DMS53 treated with DMSO at 0.1 percent for 48 hours (cell line): ENCODE measurements around the gene B3GNT8.
A peak's percentile ranks its signal among the peaks of the same experiment; 100 is the strongest.
"Not testable (repeated sequence)": the region's sequence is repeated elsewhere in the genome, so short reads cannot be mapped to it uniquely, and the experiment has no call there.

Experiments
- DNase-seq: peaks from one replicate; lab custom pipeline; 2025; ENCODE audit not compliant: unreplicated experiment; lab: John Stamatoyannopoulos, UW

Gene B3GNT8

GRCh38 chr19:41437944-41438574, 10.9 kb upstream of the B3GNT8 start:
- no peak for DNase-seq

- DNase-seq, result no peak
Observed at GRCh38 chr19:41436674-41436951, 9.4 kb upstream of the B3GNT8 start.

- DNase-seq, result no peak
Observed at GRCh38 chr19:41435936-41436673, 8.9 kb upstream of the B3GNT8 start.

DNA sequence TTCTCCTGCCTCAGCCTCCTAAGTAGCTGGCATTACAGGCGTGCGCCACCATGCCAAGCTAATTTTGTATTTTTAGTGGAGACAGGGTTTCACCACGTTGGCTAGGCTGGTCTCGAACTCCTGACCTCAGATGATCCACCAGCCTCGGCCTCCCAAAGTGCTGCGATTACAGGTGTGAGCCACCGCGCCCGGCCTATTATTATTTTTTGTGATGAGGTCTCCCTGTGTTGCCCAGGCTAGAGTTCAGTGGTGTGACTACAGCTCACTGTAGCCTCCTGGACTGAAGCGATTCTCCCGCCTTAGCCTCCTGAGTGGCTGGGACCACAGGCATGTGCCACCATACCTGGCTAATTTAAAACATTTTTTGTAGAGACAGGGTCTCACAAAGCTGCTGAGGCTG, 8.2 kb upstream of the B3GNT8 start:
- DNase-seq, result not testable (repeated sequence)

- no peak for DNase-seq
Observed at GRCh38 chr19:41434450-41434849, 7.3 kb upstream of the B3GNT8 start.

DNA sequence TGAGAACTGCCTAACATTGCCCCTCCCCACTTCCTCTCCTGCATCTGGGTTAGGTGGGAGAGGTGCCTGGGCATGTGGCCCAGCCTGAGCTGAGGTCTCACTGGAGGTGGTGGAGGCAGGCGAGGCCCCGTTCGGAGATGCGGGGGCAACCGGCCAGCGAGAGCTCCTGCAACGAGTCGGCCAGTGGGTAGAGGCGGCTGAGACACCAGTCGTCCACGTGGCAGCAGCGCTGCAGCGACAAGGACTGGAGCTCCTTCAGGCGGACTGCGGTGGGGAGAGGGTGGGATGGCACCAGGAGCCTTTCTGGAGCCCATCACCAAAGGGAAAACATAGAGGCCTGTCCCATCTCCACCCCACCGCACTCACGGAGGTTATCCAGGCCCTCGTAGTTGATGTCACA, 6.0 kb upstream of the B3GNT8 start:
- no peak for DNase-seq

DNA sequence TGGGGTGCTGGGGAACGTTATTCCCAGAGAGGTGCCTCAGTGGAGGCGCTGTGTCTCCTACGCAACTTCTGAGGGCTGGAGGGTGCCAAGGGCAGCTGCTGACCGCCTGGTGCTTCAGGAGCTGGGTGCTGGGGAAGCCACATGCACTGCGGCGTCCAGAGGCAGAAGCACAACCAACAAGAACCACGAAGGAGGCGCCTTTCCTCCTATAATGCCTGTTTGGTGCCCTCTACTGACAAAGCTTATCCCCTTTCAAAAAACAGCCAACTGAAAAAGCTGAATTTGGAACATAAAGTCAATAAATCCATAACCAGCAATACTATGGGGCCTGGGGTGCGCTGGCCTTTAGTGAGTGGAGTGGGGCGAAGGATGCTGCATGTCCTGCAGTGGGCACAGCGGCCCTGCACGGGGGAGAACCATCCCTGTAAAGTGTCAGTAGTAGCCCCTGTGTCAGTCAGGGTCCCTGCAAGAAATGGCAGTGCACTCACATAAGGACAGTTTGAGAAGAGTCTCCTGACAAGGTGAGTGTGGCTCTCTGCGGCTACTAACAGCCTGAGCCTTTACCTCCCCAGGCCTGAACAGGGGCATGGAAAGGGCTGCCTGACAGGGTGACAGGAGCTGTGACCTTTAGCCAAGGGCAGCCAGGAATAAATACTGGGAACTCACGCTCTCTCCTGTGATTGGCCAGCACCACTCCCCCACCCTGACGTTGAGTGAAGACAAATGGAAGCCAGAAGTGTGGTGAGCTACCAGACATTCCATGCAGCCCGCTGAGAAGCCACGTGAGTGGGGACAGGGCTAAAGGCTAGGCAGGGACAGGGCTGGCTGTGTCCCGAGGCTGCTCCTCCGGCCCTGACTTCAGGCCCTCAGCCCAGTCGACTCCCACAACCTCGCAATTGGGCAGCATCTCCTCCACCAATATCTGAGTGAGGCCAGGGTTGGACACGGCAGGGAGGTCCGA, 4.5 kb upstream of the B3GNT8 start:
- peak; percentile 44 for DNase-seq

DNA sequence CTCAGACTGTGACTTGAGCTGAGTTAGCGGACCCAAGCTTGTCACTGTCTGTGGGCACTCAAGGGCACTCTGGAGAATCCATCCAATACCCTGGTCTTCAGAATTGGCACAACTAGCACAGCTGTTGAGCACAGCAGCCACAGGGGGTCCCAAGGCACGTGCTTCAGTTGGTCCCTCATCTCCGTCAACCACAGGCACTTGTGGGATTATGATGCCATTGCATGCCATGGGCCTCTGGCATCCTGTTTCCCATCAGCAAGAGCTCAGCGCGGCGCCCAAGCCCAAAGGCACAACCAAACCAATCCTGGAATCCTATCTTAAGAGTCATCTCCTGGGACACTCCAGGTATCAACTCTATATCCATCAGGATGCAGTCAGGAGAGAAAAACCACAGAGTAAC, 3.7 kb upstream of the B3GNT8 start:
- no peak for DNase-seq

DNA sequence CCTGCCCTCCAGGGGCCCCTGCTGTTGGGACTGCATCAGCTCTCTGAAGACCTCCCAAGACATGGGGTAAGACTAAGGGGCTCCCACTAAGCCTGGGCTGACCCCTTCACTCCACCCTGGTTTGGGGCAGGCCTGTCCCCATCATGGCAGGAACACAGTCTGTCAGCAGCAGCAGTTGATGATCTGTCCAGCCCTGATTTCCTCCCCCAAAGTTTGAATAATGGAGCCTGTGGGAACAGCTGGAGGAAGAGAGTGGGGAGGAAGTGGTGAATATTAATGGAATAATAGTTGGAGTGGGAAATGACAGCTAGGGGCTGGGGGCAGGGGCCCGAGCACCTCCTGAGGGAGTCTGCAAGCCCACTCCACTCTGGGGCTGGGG, 1.3 kb upstream of the B3GNT8 start:
- DNase-seq, result no peak

- DNase-seq, result peak; percentile 42
Observed at GRCh38 chr19:41427647-41428480, 690 bp upstream of the B3GNT8 start.

DNA sequence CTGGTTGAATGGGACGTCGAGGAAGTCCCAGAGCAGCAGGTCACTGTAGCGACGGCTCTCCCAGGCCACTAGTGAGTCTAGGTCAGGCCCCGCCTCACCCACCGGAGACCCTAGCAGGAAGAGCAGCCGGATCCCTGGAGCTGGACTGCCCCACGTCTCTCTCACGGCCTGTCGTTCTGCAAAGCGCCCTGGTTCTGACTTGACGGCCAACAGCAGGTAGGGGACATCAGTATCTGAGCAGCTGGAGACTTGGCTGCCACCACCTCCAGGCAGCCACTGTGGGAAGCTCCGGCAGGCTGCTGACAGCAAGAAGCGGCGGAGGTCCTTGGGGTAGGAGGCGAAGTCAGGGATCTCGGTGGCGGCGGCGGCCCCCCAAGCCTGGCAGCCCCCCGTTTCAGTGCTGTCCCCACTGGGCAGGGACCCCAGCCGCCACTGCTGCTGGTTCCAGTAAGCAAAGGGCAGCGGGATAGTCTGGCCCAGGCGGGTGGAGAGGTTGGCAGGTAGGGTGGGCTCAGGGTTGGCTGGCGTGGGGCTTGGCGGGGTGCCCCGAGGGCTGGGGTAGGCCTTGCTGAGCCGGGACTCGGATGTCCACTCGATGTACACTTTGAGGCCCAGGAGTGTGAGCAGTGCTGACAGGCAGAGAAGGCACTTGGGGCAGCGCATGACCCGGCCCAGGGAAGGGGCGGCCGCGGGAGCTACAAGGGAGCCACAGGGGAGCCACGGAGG, 895 bp downstream of the B3GNT8 start:
- DNase-seq, result no peak

- no peak for DNase-seq
Observed at GRCh38 chr19:41425174-41426115, 1.7 kb downstream of the B3GNT8 start.

- DNase-seq, result no peak
Observed at GRCh38 chr19:41424335-41425173, 2.6 kb downstream of the B3GNT8 start.

- DNase-seq, result no peak
Observed at GRCh38 chr19:41422955-41423354, 4.2 kb downstream of the B3GNT8 start.

DNA sequence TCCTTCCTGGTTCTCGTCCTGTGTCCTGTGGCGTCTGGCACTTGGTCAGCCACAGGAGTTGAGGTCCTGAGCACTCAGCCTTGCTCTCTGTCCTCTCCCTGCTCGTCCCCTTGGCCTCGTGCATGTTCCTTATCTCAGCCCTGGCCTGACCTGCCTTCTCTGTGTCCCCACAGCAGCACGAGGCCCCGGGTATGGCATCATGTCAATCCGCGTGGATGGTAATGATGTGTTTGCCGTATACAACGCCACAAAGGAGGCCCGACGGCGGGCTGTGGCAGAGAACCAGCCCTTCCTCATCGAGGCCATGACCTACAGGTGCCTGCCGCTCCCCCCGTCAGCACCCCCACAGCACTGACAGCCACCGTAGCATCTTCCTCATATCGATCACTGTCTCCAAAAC, 4.7 kb downstream of the B3GNT8 start:
- DNase-seq, result no peak

GRCh38 chr19:41421973-41422372, 5.2 kb downstream of the B3GNT8 start:
- DNase-seq, result no peak

DNA sequence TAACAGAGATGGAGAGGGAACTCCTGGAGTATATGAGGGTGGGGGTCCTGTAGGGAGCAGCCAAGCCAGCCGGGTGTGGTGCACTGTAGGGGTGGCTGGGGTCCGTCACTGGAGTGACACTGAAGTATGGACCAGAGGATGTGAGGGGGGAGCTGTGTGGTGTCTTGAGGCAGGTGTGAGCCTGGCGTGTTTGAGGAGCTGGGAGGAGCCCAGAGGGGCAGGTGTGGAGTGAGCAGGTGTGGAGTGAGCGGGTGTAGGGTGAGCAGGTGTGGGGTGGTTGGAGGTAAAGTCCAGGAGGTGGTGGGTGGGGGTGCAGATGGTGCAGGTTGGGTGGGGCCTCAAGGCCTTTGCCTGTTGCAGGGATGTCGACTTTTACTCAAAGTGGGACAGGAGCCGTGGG, 5.9 kb downstream of the B3GNT8 start:
- DNase-seq, result peak; percentile 95

DNA sequence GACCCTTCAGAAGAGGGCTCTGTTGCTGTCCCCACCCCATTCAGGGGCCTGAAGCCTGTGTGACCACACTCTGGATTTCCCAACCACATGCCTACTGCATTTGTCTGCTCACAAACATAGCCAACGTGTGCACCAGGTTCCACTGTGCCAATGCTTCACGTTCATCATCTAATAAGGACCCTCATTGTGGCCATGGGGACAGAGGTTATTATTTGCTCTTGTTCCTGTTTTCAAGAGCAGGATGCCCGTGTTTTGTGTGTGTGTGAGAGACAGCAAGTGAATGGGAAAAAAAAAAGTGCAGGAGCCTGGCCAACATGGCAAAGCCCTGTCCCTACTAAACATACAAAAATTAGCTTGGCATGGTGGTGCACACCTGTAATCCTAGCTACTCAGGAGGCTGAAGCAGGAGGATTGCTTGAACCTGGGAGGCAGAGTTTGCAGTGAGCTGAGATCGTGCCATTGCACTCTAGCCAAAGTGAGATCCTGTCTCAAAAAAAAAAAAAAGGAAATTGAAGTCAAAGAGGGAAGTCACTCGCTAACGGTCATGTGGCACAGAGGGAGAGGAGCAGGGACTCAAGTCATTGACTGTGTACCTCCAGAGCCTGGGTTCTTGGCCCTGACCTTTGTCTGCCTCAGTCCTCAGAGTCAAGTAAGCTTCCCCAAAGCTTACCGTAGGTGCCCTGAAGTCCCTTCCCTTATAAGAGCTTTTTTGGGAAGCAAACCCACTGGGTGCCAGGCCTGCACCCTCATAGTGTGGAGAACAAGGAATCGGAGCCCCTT, 6.9 kb downstream of the B3GNT8 start:
- DNase-seq, result no peak
